ENCODE results near the gene CDH23.

The CDH23 gene

DNA sequence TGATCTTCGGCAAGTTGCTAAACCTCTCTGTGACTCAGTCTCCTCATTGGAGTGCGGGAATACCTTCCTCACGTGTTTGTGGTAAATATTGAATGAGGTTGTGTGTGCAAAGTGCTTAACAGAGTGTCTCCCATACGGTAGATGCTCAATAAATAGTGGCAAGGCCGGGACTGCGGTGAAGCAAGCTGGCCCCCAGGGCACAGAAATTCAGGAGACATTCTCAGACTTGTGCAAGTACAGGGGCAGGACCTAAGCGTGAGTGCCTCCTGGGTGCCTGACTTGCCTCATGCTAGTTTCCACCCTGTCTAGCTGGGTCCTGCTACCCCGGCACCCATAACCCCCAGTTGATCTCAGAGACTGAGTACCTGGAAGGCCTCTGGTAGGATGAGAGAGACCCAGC is 97.8 kb downstream of the CDH23 start:
- DNase-seq, result no peak

DNA sequence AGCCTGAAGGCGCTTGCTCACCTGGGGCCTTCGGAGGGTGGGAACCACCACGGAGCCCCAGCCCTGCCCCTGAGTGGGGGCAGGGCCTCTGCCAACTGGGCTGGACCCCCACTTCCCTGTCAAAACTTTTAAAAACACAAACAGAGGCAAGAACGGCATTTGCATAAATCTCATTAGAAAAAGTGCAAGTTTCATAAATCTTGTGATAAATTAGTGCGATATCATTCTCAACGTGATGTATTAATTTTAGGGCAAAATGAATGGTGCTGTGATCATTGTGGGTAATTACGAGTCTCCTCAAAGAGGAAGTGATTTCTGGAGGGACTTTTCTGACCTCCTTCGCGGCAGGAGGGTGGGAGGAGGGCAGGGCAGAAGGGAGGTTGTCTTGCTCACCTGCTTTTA is 98.3 kb downstream of the CDH23 start:
- no peak for DNase-seq

DNA sequence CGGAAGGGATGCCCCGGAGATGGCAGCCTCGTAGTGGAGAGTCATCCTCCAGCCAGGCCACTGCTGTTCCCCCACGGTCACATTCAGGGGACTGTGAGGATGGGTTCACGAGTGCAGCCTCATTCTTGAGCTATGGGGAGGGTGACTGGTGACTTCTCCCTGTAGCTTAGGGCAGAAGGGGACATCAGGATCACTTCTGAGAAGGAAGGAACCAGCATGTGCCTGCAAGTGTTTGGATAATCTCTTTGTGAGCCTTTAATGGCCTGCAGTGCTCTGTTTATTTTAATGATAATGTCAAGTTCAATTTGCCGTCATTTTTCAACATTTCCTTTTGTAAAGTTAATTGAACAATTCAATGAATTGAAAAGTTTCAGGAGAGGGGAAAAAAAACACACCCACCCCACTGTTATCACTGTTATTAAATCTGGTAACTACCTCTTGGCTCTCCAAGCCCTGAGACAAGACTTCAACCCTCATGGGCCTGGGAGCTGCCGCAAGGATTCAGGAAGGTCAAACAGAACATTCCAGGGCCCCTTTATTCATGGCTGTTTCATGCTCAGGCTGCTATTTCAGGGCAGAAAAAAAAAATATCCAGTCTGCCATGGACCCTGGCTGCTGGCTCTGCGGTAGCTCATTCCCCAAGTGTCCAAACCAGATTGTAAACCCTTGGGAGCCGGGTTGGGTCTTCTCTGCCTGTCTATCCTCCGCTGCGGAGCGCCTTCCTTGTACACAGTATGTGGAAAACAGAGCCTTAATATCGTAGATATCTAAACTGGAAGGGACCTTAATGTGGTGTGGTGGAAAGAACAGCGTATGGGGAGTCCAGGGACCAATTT is 100.4 kb downstream of the CDH23 start:
- DNase-seq, result no peak

DNA sequence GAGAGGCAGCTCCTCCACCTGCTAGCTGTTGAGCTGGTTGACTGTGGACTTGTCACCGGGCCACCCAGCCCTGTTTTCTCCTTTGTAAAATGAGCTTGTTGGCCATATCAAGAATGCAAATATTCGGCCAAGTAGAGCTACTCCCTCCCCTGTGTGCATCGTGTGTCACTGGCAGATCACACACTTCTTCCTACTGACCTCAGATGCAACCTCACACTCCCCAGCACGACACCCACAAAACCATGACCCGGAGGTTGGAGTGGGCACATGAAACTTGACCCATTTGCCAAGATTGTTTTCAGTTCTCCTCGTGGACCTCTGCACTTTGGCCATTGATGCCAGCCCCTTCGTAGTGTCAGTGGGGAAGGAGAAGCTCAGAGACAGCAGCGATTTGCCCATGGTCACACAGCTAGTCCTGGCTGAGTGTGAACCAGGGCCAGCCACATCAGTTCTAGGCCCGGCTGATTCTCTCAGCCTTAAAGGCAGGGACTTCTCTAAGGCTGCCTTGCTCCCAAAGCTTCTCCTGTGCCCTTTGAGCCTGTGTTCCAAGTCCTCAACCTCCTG is 101.1 kb downstream of the CDH23 start:
- no peak for DNase-seq

DNA sequence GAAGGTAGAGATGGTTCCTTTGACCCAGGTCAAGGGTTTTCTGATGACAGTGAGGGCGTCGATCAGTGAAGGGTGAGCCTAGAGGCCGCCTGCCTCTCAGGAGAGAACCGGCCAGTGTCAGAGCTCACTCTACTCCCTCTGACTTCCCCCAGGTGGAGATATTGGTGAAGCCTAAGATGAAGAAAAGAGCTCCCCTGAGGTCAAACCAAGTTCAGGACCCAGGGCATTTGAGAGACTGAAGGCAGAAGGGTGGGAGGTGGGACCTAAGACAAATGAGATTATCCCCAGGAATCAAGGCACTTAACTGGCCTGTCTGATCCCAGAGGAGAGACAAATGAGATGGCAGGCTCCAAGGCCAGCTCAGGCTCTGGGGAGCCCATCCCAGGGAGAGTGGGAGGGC is 104.7 kb downstream of the CDH23 start:
- no peak for DNase-seq

DNA sequence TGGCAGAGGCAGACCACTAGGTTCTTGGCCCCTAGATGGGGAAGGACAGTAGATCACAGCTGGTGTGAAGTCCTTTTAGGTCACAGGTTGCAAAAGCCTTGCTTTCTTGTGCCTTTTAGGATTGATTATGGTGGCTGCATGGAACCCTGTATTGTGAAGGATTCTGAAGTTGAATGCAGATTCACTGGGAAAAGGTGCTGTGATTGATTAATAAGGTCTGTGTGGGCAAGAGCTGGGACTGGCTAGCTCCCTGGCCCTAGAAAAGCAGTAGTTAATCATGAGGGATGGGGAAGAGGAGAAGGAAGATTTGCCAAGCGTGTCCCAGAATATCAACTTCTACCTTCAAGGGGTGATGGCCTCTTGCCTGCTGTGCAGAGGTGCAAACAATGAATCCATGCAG is 105.5 kb downstream of the CDH23 start:
- DNase-seq, result no peak

DNA sequence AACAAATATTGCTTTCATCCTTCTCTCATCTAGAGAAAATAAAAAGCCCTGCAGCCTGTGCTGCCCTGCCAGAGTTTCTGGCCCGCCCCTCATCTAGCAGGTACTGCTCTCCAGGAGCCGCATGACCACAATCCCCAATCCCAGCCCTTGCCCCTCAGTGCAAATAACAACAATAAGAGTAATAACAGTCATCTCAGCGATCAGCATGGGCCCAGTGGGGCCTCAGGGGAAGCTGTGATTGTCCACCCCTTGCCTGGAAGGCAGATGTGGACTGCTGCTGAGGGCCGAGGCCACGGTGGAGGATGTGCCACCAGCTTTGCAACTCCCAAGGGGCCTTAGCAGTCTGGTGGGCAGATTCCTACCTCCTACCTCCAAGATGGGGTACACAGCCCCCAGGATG is 106.1 kb downstream of the CDH23 start:
- DNase-seq, result no peak

DNA sequence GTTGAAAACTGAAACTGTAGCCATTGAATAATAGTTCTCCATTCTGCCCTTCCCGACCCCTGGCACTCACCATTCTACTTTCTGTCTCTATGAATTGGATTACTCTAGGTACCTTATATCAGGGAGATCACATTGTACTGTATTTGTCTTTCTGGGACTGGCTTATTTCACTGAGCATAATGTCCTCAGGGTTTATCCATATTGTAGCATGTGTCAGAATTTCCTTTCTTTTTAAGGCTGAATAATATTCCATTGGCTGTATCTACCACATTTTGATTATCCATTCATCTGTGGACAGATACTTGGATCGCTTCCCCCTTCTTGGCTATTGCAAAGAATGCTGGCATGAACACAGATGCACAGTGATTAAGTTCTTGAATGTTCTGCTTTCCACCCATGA is 107.4 kb downstream of the CDH23 start:
- no peak for DNase-seq

DNA sequence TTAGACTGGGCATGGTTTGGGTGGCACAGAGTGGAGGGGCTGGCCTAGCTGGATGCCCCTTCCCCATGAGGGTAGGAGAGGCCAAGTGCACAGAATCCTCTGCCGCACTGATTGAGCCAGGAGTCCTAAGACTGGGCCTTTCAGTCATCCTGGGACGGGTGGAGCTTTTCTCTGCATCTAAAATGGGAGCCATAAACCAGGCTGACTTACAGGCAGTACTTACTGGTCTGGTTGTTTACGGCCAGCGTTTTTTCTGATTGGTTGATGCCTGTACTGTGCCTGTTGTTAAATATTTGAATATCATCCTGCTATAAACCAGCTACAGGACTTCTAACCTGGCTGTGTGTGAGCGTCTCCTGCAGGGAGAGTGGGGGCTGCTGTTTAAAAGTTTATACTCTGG is 107.8 kb downstream of the CDH23 start:
- no peak for DNase-seq

DNA sequence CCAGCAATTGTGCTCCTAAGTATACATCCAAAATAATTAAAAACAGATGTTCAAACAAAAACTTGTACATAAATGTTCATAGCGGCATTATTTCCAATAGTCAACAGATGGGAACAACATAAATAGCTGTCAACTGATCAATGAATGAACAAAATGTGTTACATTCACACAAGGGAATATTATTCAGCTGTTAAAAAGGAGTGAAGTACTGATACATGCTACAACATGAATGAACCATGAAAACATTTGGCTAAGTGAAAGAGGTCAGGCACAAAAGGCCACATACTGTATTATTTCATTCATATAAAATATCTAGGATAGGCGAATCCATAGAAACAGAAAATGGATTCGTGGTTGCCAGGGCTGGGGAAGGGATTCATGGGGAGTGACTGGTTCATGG is 109.1 kb downstream of the CDH23 start:
- DNase-seq, result no peak

DNA sequence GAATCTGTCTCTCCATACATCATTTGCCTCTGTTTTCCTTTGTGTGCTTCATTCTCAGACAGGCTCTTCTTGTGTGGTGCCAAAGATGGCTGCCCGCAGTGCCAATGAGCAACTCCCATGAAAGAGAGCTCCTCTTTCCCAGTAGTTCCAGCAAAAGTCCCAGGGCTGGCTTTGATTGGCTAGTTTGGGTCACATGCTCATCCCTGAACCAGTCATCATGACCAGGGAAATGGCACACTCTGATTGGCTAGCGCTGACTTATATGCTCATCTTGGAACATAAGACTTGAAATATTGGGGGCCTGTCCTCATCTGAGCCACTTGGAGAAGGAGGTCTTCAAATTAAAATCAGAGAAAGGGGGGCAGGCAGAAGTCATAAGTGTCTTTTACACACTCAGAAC is 112.7 kb downstream of the CDH23 start:
- no peak for DNase-seq

DNA sequence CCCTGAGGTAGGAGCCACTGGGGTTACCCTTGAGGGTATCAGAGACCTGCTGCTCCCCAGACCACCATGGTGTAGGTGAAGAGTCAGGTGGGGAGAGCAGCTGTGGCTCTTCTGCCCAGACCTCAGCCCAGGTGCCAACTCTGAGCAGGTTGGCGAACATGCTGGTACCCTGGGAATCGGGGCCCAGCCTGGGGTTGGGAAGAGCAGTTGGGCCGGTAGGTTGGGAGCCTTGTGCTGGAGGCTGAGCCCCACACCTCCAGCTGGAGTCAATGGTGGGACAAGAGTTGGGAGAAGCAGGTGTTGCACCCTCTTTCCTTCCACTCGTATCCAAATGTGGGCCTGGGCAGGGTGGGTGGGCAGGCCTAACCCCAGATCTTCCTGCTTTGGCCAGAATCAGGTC is 114.5 kb downstream of the CDH23 start:
- DNase-seq, result no peak

DNA sequence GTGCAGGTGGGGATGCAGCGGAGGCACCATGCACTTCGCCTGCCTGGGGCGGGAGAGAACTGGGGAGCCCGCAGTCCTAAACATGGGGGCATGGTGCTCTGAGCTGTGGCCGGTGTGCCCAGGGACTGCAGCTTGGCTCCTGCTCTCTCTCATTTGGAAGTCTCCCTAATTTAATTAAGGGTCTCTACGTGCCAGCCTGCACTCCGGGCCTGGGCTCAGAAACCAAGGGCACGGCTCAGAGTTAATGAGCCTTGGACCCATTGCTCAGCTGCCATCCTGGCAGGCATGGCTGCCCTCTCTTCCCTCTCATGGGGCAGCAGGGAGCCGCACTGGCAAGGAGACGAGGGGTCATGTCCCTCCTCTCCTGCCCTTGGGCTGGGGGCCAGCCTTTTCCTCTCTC is 115.6 kb downstream of the CDH23 start:
- DNase-seq, result no peak

DNA sequence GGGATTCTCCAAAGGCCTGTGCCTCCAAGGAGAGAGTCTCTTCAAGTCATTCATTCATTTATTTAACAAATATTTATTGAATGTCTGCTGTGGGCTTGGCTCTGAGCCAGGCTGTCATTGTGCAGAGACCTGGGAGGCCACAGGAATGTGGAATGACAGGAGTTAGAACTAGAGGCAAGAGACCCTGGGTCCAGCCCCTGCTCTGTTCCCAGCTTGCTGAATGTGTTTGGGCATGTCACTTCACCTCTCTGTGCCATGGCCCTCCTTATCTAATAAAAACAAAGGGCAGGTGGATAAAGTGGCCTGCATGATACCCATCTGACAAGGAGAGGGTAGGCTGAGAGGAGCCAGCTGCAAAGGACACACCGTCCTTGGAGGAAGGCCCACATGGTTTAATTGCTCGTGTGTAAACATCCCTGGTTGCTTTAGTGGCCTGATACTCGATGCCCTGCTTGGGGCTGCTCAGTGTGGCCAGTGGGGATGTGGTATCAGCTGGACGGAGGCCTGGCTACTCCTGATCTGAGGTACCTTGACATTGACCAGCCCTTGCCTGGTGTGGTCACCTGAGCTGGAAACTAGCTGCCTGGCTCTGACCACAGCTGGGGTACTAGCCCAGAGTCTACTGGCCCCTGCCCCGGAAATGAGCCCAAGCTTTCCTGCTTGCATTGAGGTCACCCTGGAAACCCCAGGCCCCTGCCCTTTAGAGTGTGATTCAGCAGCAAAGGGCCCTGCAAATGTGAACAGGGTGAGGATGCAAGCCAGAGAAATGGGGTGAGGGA is 116.2 kb downstream of the CDH23 start:
- DNase-seq, result no peak

DNA sequence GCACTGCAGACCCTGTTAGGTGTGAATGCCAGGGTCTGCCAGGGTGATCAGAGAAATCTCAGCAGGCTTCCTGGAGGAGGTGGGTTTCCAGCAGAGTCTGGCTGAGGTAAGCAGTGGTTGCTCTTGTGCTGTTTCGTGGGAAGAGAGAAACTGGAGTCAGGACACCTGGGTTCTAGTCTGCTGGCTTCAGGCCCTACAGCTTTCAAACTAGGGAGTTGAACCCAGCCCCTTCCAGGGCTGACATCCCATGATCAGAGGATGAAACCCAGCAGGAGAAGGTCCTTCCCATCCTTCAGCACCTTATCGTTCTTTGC is 116.8 kb downstream of the CDH23 start:
- DNase-seq, result no peak

DNA sequence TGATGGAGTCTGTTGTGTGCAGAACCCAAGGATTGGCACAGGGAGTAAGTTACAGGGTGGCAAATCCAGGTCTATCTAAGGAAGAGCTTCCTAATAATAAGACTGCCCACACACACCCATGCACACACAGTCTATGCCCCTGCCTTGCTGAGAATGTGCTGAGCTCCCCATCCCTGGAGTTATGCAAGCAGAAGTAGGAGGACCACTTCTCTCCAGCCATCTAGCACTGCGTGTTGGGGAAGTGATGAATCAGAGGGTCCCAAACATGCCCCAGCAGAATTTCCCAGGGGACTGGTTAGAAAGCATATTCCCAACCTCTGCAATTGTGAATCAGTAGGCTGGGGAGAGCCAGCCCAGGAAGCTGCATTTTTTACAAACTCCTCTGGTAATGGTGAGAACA is 117.2 kb downstream of the CDH23 start:
- no peak for DNase-seq

DNA sequence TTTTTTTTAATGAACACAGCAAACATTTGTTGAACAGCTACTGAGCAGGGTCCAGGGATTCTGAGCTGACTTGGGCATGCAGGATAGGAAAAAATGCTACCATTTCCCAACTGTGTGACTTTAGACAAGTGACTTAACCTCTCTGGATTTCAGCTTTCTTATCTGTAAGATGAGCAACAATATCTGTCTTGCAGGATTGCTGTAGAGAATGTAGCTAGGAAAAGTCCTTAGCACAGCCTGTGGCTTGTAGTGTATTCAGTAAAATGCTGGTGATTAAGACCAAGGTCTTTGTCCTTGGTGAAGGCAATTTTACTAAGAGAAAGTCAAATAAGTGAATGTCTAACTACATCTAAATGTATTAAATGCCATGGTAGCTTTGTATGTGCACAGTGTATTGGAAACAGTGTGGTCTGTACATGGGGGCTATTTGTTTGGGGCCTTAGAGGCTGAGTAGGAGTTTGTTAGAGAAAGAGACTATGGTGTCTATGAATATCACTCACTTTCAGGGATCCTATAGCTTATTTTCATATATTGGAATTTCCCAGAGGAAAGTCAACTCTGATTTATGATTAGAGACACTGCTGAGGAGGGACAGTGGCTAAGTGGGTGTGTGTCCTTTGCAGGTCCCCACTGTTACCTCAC is 118.9 kb downstream of the CDH23 start:
- DNase-seq, result no peak

DNA sequence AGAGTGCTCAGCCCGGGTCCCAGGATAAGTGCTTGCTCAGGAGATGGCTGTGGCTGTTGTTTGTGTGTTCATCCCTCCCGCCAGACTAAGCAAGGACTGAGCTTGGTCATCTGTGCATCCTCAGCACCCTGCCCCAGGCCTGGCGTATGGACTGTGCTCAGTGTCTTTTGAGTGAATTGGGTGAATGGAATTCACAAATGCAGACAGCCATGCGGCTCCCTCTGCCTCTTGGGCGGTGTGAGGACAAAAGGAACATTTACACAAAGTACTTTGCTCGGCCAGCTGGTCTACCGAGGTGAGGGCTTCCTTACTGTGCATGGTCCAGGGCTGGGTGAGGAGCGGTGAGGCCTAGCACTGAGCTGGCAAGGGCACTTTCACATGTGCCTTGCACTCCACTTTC is 120.2 kb downstream of the CDH23 start:
- DNase-seq, result no peak

DNA sequence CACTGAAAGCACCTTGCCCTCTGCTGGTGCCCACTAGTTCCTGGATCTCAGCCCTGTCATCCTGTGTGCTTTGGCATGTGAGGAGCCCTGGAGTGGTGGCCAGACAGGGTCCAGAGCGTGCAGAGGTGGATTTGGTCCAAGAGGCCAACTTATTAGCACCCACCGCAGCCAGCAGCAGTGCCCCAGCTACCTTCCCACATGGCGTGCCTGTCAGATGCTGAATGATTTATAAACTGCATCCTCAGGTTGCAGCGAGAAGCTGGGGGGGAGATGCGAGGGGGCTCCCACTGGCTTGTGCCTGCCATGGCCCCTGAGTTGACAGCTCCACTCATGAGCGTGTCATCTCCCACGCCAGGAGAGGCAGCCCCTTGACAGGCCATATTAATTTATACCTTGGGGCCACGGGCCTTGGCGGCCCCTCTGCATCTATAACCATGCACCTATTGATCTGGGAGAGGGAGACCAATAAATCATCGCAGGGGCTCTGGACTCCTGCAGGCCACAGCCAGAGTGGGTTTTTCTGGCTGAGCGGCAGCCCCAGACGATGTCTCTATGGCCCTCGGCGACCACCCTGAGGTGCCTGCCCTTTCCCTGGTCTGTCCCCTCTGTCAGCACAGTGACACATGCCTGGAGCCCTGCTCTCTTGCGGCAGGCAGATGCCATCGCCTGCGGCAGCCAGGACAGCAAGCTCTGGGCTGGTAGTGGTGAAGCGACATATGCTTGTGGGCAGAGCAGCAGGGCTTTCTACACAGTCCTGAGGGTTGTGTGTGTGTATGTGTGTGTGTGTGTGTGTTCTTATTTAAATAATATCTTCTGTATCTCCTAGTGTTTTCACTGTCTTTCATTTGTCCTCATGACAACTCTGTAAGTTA is 120.8 kb downstream of the CDH23 start:
- DNase-seq, result no peak

DNA sequence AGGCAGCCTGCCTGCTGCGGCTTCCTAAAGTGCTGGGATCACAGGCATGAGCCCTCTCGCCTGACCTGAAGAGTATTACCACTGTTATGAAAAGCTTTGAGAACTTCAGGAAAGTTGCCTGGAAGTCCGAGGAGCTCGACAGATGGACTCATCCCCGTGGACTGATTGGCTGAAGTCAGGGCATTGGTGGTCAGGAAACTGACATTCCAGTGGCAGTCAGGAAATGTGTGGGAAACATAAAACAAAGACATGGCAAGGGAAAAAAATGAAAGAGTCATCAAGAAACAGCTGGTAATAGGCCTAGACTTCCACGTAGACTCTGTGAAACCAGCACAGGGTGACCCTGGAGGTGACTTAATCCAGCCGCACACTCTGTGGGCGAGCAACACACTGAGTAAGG is 123.3 kb downstream of the CDH23 start:
- DNase-seq, result no peak

DNA sequence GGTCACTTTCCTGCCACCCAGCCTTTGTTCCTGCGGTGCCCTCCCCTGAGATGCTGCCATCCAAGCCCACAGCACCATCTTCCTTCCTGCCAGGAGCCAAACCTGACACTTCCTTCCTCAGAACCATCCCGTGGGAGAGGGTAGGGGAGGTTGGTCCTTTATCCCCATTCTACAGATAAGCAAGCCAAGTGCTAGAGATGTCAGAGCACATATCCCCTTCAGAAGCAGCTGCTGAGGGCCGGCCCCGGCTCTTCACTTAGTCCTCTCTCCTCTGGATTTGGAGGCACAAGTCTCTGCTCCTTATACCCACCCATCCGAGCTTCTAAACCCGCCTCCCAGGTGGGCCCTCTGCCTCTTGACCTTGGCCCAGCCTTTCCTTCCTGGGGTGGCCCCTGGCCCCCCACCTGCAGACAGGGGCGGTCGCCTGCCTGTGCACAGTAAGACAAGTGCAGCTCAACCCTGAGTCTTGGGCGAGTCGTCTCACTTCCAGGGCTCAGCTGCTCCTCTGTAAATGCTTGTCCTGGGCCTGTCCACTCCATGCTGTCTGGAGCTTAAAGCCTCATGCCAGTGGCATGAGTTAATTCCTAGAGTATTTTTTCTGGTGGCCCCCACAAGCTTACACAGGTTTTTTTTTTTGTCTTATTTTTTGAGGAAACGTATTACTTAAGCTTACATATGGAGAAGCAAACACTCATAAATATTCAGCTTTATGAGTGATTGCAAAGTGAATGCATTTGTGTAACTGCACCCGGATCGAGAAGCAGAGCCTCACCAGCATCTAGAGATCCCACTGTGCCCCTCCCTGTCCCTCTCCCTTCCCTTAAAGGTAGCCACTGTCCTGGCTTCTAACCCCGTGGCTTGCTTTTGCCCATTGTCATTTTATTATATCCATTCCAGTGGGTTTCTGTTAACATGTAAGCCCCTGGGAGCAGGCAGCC is 125.1 kb downstream of the CDH23 start:
- DNase-seq, result no peak
